Activated CD8-positive, alpha-beta memory T cell treated with anti-CD3 and anti-CD28 coated beads, Interleukin-2, amount 50 U/mL, for 24 hours (primary cell): ENCODE results near the gene GRID2.
"Not testable (repeated sequence)": the region's sequence is repeated elsewhere in the genome, so short reads cannot be mapped to it uniquely, and the experiment has no call there.

Experiments
- DNase-seq: peaks from one replicate; pipeline ENCODE4 v3.0.0-alpha.2; 2020; ENCODE audit errors: extremely low read depth

GRID2 gene

GRCh38 chr4:93670434-93670833 lies 1366.7 kb downstream of the GRID2 start:
- DNase-seq, result no peak

GRCh38 chr4:93671093-93671492 lies 1367.3 kb downstream of the GRID2 start:
- DNase-seq, result no peak

DNA sequence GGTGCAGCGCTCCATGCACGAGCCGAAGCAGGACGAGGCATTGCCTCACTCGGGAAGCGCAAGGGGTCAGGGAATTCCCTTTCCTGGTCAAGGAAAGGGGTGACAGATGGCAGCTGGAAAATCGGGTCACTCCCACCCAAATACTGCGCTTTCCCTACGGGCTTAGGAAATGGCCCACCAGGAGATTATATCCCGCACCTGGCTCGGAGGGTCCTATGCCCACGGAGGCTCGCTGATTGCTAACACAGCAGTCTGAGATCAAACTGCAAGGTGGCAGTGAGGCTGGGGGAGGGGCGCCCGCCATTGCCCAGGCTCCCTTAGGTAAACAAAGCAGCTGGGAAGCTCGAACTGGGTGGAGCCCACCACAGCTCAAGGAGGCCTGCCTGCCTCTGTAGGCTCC lies 1373.2 kb downstream of the GRID2 start:
- not testable (repeated sequence) for DNase-seq

DNA sequence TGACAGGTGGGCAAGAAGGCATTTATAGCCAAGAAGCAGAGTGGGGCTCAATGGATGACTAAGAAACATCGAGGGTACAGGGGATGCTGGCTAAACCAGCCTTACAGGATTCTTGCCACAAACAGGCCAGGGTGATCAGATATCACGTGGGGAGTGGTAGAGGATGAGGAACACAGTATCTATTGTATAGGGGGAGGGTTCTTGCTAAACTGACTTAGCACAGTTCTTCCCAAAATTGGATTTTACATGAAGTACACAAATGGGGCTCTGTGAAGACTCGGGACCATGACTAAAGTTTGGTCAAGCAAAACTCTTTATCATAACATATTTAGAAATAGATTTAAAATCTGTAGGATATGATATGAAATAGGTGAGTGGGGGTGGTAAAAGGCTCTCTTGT lies 1380.8 kb downstream of the GRID2 start:
- DNase-seq, result no peak

GRCh38 chr4:93687304-93687703 lies 1383.5 kb downstream of the GRID2 start:
- DNase-seq, result no peak

DNA sequence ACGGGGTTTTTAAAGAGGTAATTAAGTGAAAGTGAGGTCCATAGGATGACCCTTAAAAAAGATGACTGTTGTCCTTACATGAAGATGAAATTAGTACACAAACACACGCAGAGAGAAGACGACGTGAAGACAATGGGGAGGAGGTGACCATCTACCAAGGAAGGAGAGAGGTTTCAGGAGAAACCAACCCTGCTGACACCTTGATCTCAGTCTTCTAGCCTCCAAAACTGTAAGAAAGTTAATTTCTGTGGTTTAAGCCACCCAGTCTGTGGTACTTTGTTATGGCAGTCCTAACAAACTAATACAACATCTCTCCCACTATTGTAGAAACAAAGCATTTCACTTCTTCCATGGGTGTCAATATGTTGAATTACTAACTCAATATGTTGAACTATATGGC lies 1385.2 kb downstream of the GRID2 start:
- no peak for DNase-seq

DNA sequence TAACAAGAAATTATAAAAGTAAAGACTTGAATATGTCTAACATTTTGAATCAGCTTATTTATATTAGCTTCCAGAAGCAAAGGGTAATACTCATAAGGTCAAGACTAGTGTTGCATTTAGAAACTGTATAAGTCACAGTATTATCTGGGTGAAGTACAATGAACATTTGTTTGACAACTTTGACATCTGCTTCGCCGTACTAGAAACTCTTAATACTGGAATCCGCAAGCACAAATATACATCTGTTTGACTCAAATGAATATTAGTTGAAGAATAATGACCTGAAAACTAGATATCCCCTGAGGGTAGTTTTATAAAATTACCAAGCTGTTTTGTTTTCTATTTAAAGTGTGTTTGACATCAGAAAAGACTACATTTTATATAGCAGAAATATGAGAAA lies 1389.4 kb downstream of the GRID2 start:
- DNase-seq, result no peak

DNA sequence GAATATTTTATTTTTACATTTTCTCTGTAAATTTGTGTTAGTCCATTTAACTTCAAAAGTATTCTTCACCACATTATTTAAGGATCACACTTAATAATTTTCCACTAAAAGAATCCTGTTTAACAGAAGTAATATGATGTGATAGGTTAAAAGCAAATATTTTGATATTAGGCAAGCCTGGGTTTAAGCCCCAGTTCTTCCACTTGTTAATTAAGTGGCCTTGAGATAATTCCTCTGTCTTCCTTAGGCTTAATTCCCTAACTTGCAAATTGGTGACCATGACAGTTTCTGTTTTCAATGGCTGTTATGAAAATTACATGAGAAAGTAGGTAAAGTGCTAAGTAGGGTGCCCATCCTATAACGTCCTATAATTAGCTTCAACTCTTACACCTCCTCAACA lies 1394.9 kb downstream of the GRID2 start:
- DNase-seq, result no peak

DNA sequence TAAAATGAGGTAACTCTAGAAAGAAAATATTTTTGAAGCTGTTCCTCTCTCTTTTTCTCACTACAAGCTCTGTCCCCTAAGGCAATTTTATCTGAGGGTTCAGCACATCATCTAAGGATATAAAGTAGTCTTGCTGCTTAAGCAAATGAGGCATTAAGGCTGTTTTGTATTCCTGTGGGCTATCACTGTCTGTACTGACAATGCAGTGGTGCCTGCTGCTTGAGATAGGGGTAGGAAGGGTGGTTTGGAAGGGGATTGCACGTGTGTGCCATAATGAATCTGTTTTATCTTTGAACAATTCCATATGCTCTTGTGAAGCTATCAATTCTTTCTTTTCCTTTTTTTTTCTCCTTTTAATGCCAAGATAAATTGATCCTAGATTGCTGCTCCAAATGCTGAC lies 1396.8 kb downstream of the GRID2 start:
- DNase-seq, result no peak

DNA sequence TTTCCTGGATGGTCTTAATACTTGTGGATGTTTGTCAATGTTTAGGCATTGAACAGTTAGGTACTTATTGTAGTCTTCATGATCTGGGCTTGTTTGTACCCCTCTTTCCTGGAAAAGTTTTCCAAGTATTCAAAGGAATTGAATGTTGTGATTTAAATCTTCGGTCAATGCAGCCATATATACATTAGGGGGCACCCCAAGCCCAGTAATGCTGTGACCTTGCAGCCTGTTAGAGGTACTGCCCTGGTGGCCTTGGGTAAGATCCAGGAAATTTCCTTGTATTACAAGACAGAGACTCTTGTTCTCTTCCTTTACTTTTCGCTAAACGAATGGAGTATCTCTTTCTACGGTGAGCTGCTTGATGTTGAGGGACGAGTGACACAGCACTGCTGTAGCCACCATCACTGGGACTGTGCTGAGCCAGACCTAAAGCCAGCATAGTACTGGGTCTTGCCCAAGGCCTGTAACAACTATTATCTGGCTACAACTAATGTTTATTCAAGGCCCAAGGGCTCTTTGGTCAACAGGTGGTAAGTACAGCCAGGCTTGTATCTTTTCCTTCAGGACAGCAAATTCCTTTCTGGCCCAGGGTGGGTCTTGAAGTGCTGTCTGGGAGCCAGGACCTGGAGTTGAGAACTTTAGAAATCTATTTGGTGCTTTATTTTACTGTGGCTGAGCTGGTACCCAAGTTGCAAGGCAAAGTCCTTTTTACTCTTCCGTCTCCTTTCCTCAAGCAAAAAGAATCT lies 1406.5 kb downstream of the GRID2 start:
- no peak for DNase-seq

DNA sequence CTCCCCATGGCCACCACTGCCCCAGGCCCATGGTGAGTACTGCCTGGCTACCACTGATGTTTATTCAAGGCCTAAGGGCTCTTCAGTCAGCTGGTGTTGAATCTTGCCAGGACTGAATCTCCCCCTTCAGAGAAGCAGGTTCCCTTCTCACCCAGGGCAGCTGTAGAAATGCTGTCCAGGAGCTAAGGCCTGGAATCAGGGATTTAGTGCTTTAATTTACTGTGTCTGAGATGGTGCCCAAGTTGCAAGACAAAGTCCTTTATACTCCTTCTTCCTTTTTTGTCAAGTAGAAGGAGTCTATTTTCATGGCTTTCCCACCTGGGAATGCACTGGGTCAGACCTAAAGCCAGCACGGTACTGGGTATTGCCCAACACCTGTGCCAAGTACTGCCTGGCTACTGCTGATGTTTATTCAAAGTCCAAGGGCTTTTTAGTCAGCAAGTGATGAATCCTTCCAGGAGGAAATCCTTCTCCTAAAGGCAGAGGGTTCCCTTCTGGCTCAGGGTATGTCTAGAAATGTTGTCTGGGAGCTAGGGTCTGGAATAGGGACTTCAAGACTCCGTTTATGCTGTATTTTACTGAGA lies 1407.2 kb downstream of the GRID2 start:
- DNase-seq, result no peak

DNA sequence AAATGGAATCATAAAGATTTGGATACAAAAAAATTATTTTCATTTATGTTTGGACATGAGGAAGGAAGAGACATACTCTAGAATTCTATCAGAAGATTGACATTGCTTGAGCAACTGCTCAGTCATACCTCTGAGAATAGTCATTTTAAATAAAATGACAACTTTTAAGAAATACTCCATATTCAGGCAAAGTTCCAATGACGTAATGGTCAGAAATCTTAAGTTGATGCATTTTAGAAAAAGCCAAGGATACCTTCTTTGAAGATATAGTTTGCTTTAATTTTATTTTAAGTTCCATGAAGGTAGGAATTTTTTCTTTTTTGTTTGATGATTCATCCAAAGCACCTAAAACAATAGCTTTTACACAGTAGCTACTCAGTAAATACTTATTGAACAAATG lies 1414.5 kb downstream of the GRID2 start:
- no peak for DNase-seq

DNA sequence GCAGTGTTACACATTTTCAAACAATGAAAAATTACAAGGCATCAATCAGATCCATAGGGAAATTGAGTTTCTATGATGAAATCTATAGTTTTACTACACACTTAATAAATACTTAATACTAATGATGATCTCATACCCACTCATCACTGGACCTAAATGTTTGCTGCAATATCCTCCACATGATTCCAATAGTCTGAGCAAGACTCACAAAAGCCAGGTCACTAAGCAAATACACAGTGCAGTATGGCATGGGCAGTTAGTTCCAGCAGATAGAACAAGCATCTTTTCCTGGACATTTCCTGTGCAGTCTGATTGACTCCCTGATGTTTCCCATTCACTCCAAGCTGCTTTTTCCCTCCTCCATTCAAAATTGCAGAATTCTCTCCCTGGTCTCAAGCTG lies 1415.8 kb downstream of the GRID2 start:
- DNase-seq, result no peak

DNA sequence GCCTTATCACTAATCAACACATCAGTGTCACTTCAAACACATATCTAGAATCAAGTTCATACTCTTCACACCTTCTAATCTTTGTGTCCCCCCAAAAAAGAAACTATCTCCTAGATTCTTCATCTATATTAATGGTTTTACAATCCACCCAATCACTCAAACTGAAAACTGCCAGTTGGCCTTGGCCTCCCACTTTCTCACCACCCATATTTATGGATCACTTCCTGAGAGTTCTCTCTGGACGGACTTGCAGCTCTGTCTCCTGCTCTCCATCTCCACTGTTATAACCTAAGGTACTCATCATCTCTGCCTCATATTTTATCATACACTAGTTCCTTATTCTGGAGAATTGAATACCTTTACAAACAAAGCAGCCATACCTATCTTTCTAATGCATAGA lies 1418.7 kb downstream of the GRID2 start:
- DNase-seq, result no peak

GRCh38 chr4:93730251-93730650 lies 1426.5 kb downstream of the GRID2 start:
- DNase-seq, result no peak

- no peak for DNase-seq
These were observed 1427.0 kb downstream of the GRID2 start for GRCh38 chr4:93730760-93731159.

- no peak for DNase-seq
These were observed 1427.7 kb downstream of the GRID2 start for GRCh38 chr4:93731456-93731855.

DNA sequence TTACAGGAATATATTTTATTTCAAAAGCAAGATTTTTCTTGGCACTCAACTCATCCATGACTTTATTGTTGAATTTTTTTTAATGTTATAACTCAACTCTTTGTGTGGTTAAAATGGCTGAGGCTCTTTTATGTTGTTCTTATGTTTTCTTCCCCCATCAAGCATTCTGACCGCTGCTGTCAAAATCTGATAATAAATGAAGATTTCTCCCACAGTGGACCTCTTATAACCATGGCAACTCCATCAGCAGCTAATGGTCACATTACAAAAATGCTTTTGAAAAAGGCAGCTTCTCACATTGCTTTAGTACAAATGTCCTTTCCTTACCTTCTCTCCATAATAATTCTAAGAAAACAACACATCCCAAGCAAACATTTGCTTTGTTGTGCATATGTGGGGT lies 1428.7 kb downstream of the GRID2 start:
- no peak for DNase-seq

DNA sequence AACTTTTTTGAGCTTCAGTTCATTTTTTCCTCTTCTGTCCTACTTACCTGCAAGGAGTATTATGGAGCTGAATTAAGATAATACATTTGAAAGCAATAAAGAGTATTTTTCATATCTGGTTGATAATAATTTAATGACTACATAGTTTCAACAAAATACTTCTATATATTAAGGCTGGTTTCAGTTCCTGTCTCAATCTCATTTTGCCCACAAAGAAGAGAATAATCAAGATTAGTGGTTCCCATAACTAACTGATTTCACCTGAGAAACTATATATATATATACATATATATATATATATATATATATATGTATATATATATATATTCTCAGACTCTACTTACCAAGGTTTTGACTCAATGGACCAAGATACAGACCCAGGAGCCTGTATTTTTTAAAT lies 1437.1 kb downstream of the GRID2 start:
- DNase-seq, result no peak

DNA sequence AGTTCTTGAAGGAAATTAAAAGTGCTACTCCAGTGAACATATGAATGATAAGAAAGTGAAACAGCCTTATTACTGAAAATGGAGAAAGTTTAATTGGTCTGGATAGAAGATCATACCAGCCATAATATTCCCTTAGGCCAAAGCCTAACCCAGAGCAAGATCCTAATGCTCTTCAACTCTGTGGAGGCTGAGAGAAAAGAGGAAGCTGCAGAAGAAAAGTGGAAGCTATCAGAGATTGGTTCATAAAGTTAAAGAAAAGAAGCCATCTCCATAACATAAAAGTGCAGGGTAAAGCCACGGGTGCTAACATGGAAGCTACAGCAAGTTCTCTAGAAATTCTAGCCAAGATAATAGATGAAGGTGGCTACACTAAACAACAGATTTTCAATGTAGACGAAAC lies 1439.3 kb downstream of the GRID2 start:
- no peak for DNase-seq

GRCh38 chr4:93743635-93744034 lies 1439.9 kb downstream of the GRID2 start:
- DNase-seq, result no peak

GRCh38 chr4:93744961-93745360 lies 1441.2 kb downstream of the GRID2 start:
- DNase-seq, result no peak

- DNase-seq, result no peak
These were observed 1442.3 kb downstream of the GRID2 start for GRCh38 chr4:93746031-93746430.

DNA sequence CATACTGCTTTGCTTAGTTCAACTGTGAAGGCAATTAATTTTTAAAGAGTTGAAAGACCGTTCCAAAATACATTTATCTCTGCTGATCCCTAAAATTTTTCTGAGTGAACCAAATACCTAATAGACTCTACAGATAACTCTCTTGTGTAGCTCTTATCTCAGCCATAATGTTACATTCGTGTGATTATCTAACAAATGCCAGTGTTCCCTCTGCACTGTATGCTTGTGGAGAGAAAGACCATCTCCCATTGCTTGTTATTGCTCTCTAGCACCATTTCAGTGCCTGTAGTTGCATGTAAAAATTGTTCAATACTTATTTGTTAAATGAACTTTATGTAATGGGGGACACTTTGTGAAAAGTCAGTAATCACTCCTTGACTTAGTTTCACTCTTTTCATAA lies 1443.5 kb downstream of the GRID2 start:
- DNase-seq, result no peak
